Kidney epithelial cell (primary cell): ENCODE measurements around the gene ULK4. TPM values are rescaled to one million over a fixed set of nuclear protein-coding genes. Genes with fewer than 3 reads are reported as not detected.

Source experiments
- DNase-seq: peaks from one replicate; pipeline ENCODE4 v3.0.0-alpha.2; 2010; ENCODE audit warnings: low read depth
- H3K27me3 ChIP-seq: 2 replicates; pipeline ENCODE4 v1.6.0; 2011; ENCODE audit warnings: low read length; ENCODE audit not compliant: control insufficient read depth, insufficient read depth
- H3K36me3 ChIP-seq: 2 replicates; pipeline ENCODE4 v1.5.1; 2011; ENCODE audit warnings: low read length; ENCODE audit not compliant: control insufficient read depth, insufficient read depth
- H3K4me3 ChIP-seq: 2 replicates; pipeline ENCODE4 v1.5.1; 2011; ENCODE audit warnings: low read depth, mild to moderate bottlenecking, control low read depth, low read length
- total RNA-seq: library from RNA; depleted of rRNA; stranded (reverse); fragments of >200 nt; gene quantifications from 2 replicates; pipeline ENCODE4 v1.2.3, GENCODE V29; 2015
- TF ChIP-seq, protein P1 (sequence below): IDR thresholded peaks from 2 replicates; pipeline ENCODE4 v1.5.1; 2011; ENCODE audit warnings: mild to moderate bottlenecking, moderate library complexity, low read length, control low read depth, inconsistent platforms; ENCODE audit not compliant: insufficient read depth, poor library complexity, severe bottlenecking

Gene ULK4
- total RNA-seq, 1 donor from 2014 or later: 18.3 TPM

DNA sequence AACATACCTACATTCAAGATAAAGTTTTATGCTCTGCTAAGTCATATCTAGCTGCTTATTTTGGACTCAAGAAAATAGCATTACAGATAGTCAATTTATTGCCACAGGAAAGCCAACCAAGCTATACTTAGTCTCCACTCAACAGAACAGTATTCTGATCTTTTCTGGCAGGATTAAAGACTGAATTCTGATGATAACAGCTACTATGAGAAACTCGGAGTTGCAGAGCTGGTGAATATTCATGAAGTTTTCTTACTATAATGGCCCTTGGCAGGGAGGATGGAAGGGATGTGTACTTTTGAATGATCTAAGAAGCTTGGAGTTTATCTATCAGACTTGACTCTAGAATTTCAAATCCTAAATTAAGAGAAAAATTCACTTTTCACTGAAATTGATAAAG, 524.9 kb downstream of the ULK4 start:
- Histone ChIP-seq H3K36me3 (no peaks in the 10 kb centered on the region), H3K27me3 (no peaks in the 10 kb centered on the region), H3K4me3 (no peak overlapping the region)
- no peak for DNase-seq
- TF ChIP-seq, protein P1, sequence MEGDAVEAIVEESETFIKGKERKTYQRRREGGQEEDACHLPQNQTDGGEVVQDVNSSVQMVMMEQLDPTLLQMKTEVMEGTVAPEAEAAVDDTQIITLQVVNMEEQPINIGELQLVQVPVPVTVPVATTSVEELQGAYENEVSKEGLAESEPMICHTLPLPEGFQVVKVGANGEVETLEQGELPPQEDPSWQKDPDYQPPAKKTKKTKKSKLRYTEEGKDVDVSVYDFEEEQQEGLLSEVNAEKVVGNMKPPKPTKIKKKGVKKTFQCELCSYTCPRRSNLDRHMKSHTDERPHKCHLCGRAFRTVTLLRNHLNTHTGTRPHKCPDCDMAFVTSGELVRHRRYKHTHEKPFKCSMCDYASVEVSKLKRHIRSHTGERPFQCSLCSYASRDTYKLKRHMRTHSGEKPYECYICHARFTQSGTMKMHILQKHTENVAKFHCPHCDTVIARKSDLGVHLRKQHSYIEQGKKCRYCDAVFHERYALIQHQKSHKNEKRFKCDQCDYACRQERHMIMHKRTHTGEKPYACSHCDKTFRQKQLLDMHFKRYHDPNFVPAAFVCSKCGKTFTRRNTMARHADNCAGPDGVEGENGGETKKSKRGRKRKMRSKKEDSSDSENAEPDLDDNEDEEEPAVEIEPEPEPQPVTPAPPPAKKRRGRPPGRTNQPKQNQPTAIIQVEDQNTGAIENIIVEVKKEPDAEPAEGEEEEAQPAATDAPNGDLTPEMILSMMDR: no peak

- Histone ChIP-seq H3K4me3 (no peak overlapping the region), H3K27me3 (no peaks in the 10 kb centered on the region), H3K36me3 (no peaks in the 10 kb centered on the region)
- TF ChIP-seq, protein P1: no peak
- DNase-seq: peak; percentile 5
Observed at GRCh38 chr3:41434781-41435180, 527.1 kb downstream of the ULK4 start.

DNA sequence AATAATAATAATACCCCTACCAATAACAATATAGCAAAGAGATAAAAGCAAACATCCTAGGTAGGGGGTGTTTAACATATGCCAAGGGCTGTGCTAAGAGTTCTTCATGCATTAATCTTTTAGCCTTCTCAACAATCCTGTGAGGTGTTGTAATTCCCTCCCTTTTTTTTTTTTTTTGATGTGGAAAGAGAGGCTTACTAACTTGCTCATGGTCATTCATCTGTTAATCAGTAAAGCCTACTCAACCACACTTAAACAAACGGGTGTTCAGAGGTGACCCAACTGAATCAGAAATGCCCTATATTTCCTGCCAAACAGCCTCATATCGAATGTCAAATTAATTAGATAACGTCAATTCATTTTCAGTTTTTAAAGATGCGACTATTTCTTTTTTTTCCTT, 530.5 kb downstream of the ULK4 start:
- DNase-seq: peak; percentile 62
- no peaks in the 10 kb centered on the region for H3K36me3 ChIP-seq
- TF ChIP-seq, protein P1: no peak
- H3K27me3 ChIP-seq: no peaks in the 10 kb centered on the region
- H3K4me3 ChIP-seq: no peak overlapping the region

GRCh38 chr3:41430886-41431285, 531.0 kb downstream of the ULK4 start:
- Histone ChIP-seq H3K36me3 (no peaks in the 10 kb centered on the region), H3K4me3 (no peak overlapping the region), H3K27me3 (no peaks in the 10 kb centered on the region)
- no peak for DNase-seq
- TF ChIP-seq, protein P1: no peak

DNA sequence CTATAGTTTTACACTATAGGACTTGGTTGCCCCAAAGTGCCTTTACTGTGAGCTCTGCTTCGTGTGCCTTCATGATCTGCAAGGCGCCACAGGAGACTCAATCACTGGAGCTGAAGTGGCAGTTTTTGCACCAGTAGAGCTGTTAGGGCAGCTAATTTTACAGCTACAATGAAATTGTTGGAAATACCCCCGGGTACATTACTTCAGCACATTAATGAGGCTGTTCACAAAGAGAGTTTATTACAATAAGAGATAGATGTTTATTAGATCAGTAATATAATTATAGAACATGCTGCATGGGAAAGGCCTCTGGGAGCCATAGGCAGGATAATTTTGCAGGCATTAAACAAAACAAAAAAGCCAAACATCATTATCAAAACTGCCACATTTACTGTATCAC, 531.5 kb downstream of the ULK4 start:
- no peak for DNase-seq
- H3K36me3 ChIP-seq: no peaks in the 10 kb centered on the region
- H3K27me3 ChIP-seq: no peaks in the 10 kb centered on the region
- H3K4me3 ChIP-seq: no peak overlapping the region
- TF ChIP-seq, protein P1: no peak

GRCh38 chr3:41426485-41426884, 535.4 kb downstream of the ULK4 start:
- no peaks in the 10 kb centered on the region for H3K27me3 ChIP-seq
- H3K36me3 ChIP-seq: no peaks in the 10 kb centered on the region
- no peak for DNase-seq
- H3K4me3 ChIP-seq: no peak overlapping the region
- TF ChIP-seq, protein P1: no peak
